Mesodermal cell (in vitro differentiated cells): Measurements from ENCODE around the gene KLHL8.
"Not testable (repeated sequence)": the region's sequence is repeated elsewhere in the genome, so short reads cannot be mapped to it uniquely, and the experiment has no call there.

ENCODE experiments used
- H3K27ac ChIP-seq: 2 replicates; pipeline ENCODE4 v1.7.0; 2013; ENCODE audit warnings: mild to moderate bottlenecking, low read depth, low read length, moderate library complexity; ENCODE audit not compliant: severe bottlenecking
- H3K36me3 ChIP-seq: 2 replicates; pipeline ENCODE4 v1.7.1; 2013; ENCODE audit warnings: mild to moderate bottlenecking, low read length, moderate library complexity; ENCODE audit not compliant: control insufficient read depth, insufficient read depth
- H3K4me1 ChIP-seq: one replicate; pipeline ENCODE4 v1.7.1; 2013; ENCODE audit warnings: mild to moderate bottlenecking, low read length; ENCODE audit not compliant: insufficient read depth, control insufficient read depth, poor library complexity, severe bottlenecking
- H3K4me3 ChIP-seq: 2 replicates; pipeline ENCODE4 v1.7.0; 2013; ENCODE audit warnings: low read length, control low read depth, mild to moderate bottlenecking; ENCODE audit not compliant: insufficient read depth, poor library complexity, severe bottlenecking; ENCODE audit errors: extremely low read depth
- H3K9me3 ChIP-seq: 2 replicates; pipeline ENCODE4 v1.7.1; 2013; ENCODE audit warnings: mild to moderate bottlenecking, low read length, moderate library complexity; ENCODE audit not compliant: control insufficient read depth
- WGBS, 2 experiments: methylation state at CpG; one replicate each; pipeline ENCODE4 v1.1.5; 2013; ENCODE audit warnings: missing lambda C conversion rate in 2 of 2; ENCODE audit not compliant: insufficient coverage in 2 of 2; 5-methylcytosine and 5-hydroxymethylcytosine counted together

Gene KLHL8

GRCh38 chr4:87145934-87146333 lies 74.5 kb downstream of the KLHL8 start:
- not testable (repeated sequence) for H3K27ac ChIP-seq, H3K9me3 ChIP-seq, H3K4me3 ChIP-seq, H3K4me1 ChIP-seq
- WGBS, 2 experiments: 86 to 92% methylated on average over 5 of the region's 6 CpGs
- peaks cover 30% of the 10 kb centered on the region for H3K36me3 ChIP-seq

GRCh38 chr4:87144356-87144755 lies 76.1 kb downstream of the KLHL8 start:
- Histone ChIP-seq H3K27ac (no peak overlapping the region), H3K4me1 (no peaks in the 10 kb centered on the region), H3K36me3 (peaks cover 41% of the 10 kb centered on the region), H3K9me3 (no peaks in the 10 kb centered on the region), H3K4me3 (no peak overlapping the region)
- 90 to 100% methylated on average over 1 of the region's 2 CpGs for WGBS, 2 experiments

- H3K9me3 ChIP-seq: no peaks in the 10 kb centered on the region
- whole genome bisulfite sequencing, 2 experiments: 40 to 100% methylated on average over 1 to 2 of the region's 3 CpGs
- peaks cover 60% of the 10 kb centered on the region for H3K36me3 ChIP-seq
- H3K4me1 ChIP-seq: no peaks in the 10 kb centered on the region
- no peak overlapping the region for H3K4me3 ChIP-seq
- H3K27ac ChIP-seq: no peak overlapping the region
Measured at GRCh38 chr4:87141428-87141827, 79.0 kb downstream of the KLHL8 start.

GRCh38 chr4:87134122-87134521 lies 86.3 kb downstream of the KLHL8 start:
- Histone ChIP-seq H3K27ac (no peak overlapping the region), H3K9me3 (no peaks in the 10 kb centered on the region), H3K36me3 (peaks cover 80% of the 10 kb centered on the region), H3K4me1 (no peaks in the 10 kb centered on the region), H3K4me3 (no peak overlapping the region)
- WGBS, 2 experiments: 100% methylated on average over 2 of the region's 3 CpGs

- 100% methylated on average over 1 of the region's 2 CpGs; no CpG with 5 or more reads in 1 of the 2 experiments for WGBS, 2 experiments
Measured at GRCh38 chr4:87133183-87133582, 87.2 kb downstream of the KLHL8 start.

GRCh38 chr4:87132035-87132434 lies 88.4 kb downstream of the KLHL8 start:
- H3K4me3 ChIP-seq: no peak overlapping the region
- peaks cover 6% of the 10 kb centered on the region for H3K4me1 ChIP-seq
- no peaks in the 10 kb centered on the region for H3K9me3 ChIP-seq
- 100% methylated on average over 5 to 6 of the region's 8 CpGs for WGBS, 2 experiments
- H3K27ac ChIP-seq: no peak overlapping the region
- peaks cover 88% of the 10 kb centered on the region for H3K36me3 ChIP-seq

More at GRCh38 chr4:87133183-87133582, 87.2 kb downstream of the KLHL8 start:
- Histone ChIP-seq H3K9me3 (no peaks in the 10 kb centered on the region), H3K4me3 (no peak overlapping the region), H3K4me1 (no peaks in the 10 kb centered on the region), H3K27ac (no peak overlapping the region), H3K36me3 (peaks cover 84% of the 10 kb centered on the region)

GRCh38 chr4:87130985-87131703 lies 89.3 kb downstream of the KLHL8 start:
- peaks cover 6% of the 10 kb centered on the region for H3K4me1 ChIP-seq
- 96 to 99% methylated on average over 5 to 6 of the region's 7 CpGs for WGBS, 2 experiments
- H3K9me3 ChIP-seq: no peaks in the 10 kb centered on the region
- H3K4me3 ChIP-seq: no peak overlapping the region
- H3K27ac ChIP-seq: no peak overlapping the region
- H3K36me3 ChIP-seq: peaks cover 88% of the 10 kb centered on the region

- Histone ChIP-seq H3K36me3 (peaks cover 89% of the 10 kb centered on the region), H3K4me3 (no peak overlapping the region), H3K27ac (no peak overlapping the region), H3K9me3 (no peaks in the 10 kb centered on the region), H3K4me1 (peaks cover 6% of the 10 kb centered on the region)
- 93% methylated on average over 3 to 6 of the region's 6 CpGs for WGBS, 2 experiments
Measured at GRCh38 chr4:87129681-87130080, 90.7 kb downstream of the KLHL8 start.

GRCh38 chr4:87128006-87128705 lies 92.3 kb downstream of the KLHL8 start:
- WGBS, 2 experiments: 100% methylated on average over 1 of the region's 2 CpGs; no CpG with 5 or more reads in 1 of the 2 experiments
- H3K4me3 ChIP-seq: no peak overlapping the region

GRCh38 chr4:87126056-87126455 lies 94.4 kb downstream of the KLHL8 start:
- peaks cover 60% of the 10 kb centered on the region for H3K36me3 ChIP-seq
- 90 to 97% methylated on average over 7 to 8 of the region's 9 CpGs for WGBS, 2 experiments

More at GRCh38 chr4:87128006-87128705, 92.3 kb downstream of the KLHL8 start:
- Histone ChIP-seq H3K27ac (no peak overlapping the region), H3K9me3 (no peaks in the 10 kb centered on the region), H3K36me3 (peaks cover 76% of the 10 kb centered on the region), H3K4me1 (peaks cover 6% of the 10 kb centered on the region)

GRCh38 chr4:87122252-87122651 lies 98.2 kb downstream of the KLHL8 start:
- H3K4me1 ChIP-seq: peaks cover 22% of the 10 kb centered on the region
- peaks cover 51% of the 10 kb centered on the region for H3K36me3 ChIP-seq
- no peaks in the 10 kb centered on the region for H3K9me3 ChIP-seq
- H3K27ac ChIP-seq: no peak overlapping the region
- WGBS, 2 experiments: 97 to 98% methylated on average over 3 of the region's 4 CpGs
- H3K4me3 ChIP-seq: no peak overlapping the region

More at GRCh38 chr4:87126056-87126455, 94.4 kb downstream of the KLHL8 start:
- H3K27ac ChIP-seq: no peak overlapping the region
- no peaks in the 10 kb centered on the region for H3K9me3 ChIP-seq
- H3K4me3 ChIP-seq: no peak overlapping the region
- peaks cover 6% of the 10 kb centered on the region for H3K4me1 ChIP-seq
